Lower lobe of right lung (tissue), 2 donors: Measurements from ENCODE around the gene MARCOL. TPM values are rescaled to one million over a fixed set of nuclear protein-coding genes. Genes with fewer than 3 reads are reported as not detected.
"Not testable (repeated sequence)": the region's sequence is repeated elsewhere in the genome, so short reads cannot be mapped to it uniquely, and the experiment has no call there.

Experiments
- ATAC-seq, 2 donors: fragments of 200-7000 bp; cut with Tn5 transposase; one replicate each; pipeline ENCODE4 v1.9.1; 2020 to 2022; ENCODE audit warnings: mild to moderate bottlenecking in 2 of 2, moderate library complexity in 2 of 2
- DNase-seq: peaks from one replicate; pipeline ENCODE4 v3.0.0-alpha.2; 2020
- H3K27ac ChIP-seq: fragments of 200-600 bp; one replicate; pipeline ENCODE4 v1.8.0; 2022
- H3K27me3 ChIP-seq: fragments of 200-600 bp; one replicate; pipeline ENCODE4 v1.8.0; 2022; ENCODE audit warnings: low read depth
- H3K36me3 ChIP-seq: fragments of 200-600 bp; one replicate; pipeline ENCODE4 v1.8.0; 2022; ENCODE audit warnings: mild to moderate bottlenecking
- H3K4me1 ChIP-seq: fragments of 200-600 bp; one replicate; pipeline ENCODE4 v1.8.0; 2022
- H3K4me3 ChIP-seq: fragments of 200-600 bp; one replicate; pipeline ENCODE4 v1.8.0; 2022; ENCODE audit warnings: mild to moderate bottlenecking
- H3K9me3 ChIP-seq: fragments of 200-600 bp; one replicate; pipeline ENCODE4 v1.8.0; 2022
- CTCF ChIP-seq: fragments of 200-600 bp; IDR thresholded peaks from one replicate; pipeline ENCODE4 v1.8.0; 2022; ENCODE audit warnings: antibody characterized with exemption, mild to moderate bottlenecking
- intact Hi-C: fragments of 100-400 bp; cut with DNase I; formaldehyde crosslinking; loops from one replicate; pipeline ENCODE4 v1.11.0; 2022
- total RNA-seq: library from RNA; stranded (reverse); fragmentation: NEBNext Ultra II Directional; extraction: Animal tissue kit (Norgen Biotek cat#: 25700); gene quantifications from one replicate; pipeline ENCODE4 v1.2.1, GENCODE V29; 2021
- donor health status: DM: no; HTN: yes; CAD: no; lungs with severe emphysema.

Gene MARCOL
- total RNA-seq, 1 donor from 2014 or later = not detected

- Histone ChIP-seq H3K36me3 (no peaks in the 10 kb centered on the region), H3K9me3 (no peaks in the 10 kb centered on the region), H3K27ac (no peak overlapping the region), H3K4me3 (no peak overlapping the region), H3K4me1 (no peaks in the 10 kb centered on the region), H3K27me3 (no peaks in the 10 kb centered on the region)
- no peak for TF ChIP-seq CTCF
- intact Hi-C loops = no loop called here
- DNase-seq (no peak), ATAC-seq (no peak)
These were observed 29.6 kb downstream of the MARCOL start for GRCh38 chr5:148267962-148268361.

- intact Hi-C loops = no loop called here
These were observed 30.2 kb downstream of the MARCOL start, which contains the start of gene SPINK13 for GRCh38 chr5:148268566-148268965. Gene SPINK13 (plus strand): TSS chr5:148268794. CDS start chr5:148270073, 1,279 bp downstream.

GRCh38 chr5:148275129-148275528 is 36.8 kb downstream of the MARCOL start:
- H3K27me3 ChIP-seq, H3K27ac ChIP-seq, H3K4me1 ChIP-seq, H3K4me3 ChIP-seq, ATAC-seq, intact Hi-C loops, DNase-seq, H3K36me3 ChIP-seq: not testable (repeated sequence)
- peaks cover 13% of the 10 kb centered on the region for H3K9me3 ChIP-seq

More at GRCh38 chr5:148268566-148268965, 30.2 kb downstream of the MARCOL start, which contains the start of gene SPINK13:
- Histone ChIP-seq H3K27ac (no peak within 1 kb of the TSS), H3K4me1 (no peaks in the 10 kb centered on the region), H3K27me3 (no peaks in the 10 kb centered on the region), H3K4me3 (no peak within 1 kb of the TSS), H3K9me3 (no peaks in the 10 kb centered on the region), H3K36me3 (no peaks in the 10 kb centered on the region)
- no peak for TF ChIP-seq CTCF
- no peak for DNase-seq
- ATAC-seq = no peak

- H3K9me3 ChIP-seq, H3K4me1 ChIP-seq, H3K27ac ChIP-seq, intact Hi-C loops, H3K36me3 ChIP-seq, H3K27me3 ChIP-seq, H3K4me3 ChIP-seq, DNase-seq, ATAC-seq: not testable (repeated sequence)
These were observed 42.6 kb downstream of the MARCOL start for GRCh38 chr5:148280893-148281292.

- ATAC-seq, H3K27me3 ChIP-seq, H3K36me3 ChIP-seq, H3K9me3 ChIP-seq, H3K4me1 ChIP-seq, H3K4me3 ChIP-seq, DNase-seq, intact Hi-C loops, H3K27ac ChIP-seq: not testable (repeated sequence)
These were observed 43.0 kb downstream of the MARCOL start for GRCh38 chr5:148281336-148281735.

- Histone ChIP-seq H3K27ac (no peak overlapping the region), H3K4me3 (no peak overlapping the region), H3K27me3 (no peaks in the 10 kb centered on the region), H3K36me3 (no peaks in the 10 kb centered on the region), H3K4me1 (no peaks in the 10 kb centered on the region), H3K9me3 (no peaks in the 10 kb centered on the region)
- no peak for DNase-seq
- intact Hi-C loops = no loop called here
- TF ChIP-seq CTCF = peak; percentile 24
- peak in 1 of 2 donors; percentile 39 for ATAC-seq
These were observed 52.2 kb downstream of the MARCOL start for GRCh38 chr5:148290271-148291195.

Other genes with a start within 250 kb of the MARCOL start
- 2.1 TPM for gene SPINK5, start 174.5 kb upstream of the MARCOL start, total RNA-seq
- not detected for gene SPINK14, start 70.0 kb upstream of the MARCOL start, total RNA-seq
- gene SPINK6, start 35.5 kb upstream of the MARCOL start, total RNA-seq = not detected
- not detected for gene SPINK13, start 30.3 kb downstream of the MARCOL start, total RNA-seq
- not detected for gene SPINK7, start 73.9 kb downstream of the MARCOL start, total RNA-seq
- not detected for gene SPINK9, start 97.0 kb downstream of the MARCOL start, total RNA-seq
- 72.9 TPM for gene FBXO38, start 145.4 kb downstream of the MARCOL start, total RNA-seq